GM12878 (cell line): ENCODE results near the gene PPP1CC. TPM values are rescaled to one million over a fixed set of nuclear protein-coding genes. Genes with fewer than 3 reads are reported as not detected.

Experiments used
- ATAC-seq: fragments of 200-7000 bp; cut with Tn5 transposase; 3 replicates; pipeline ENCODE4 v1.9.1; 2020; ENCODE audit warnings: mild to moderate bottlenecking, moderate library complexity
- BruUV-seq: library from RNA; stranded (reverse); fragments of 400-500 nt; replicated peaks from 2 replicates; lab custom pipeline; 2021; lab: Mats Ljungman, UMichigan
- CTCF ChIA-PET: fragments of 300-600 bp; sonication (Branson Sonifier 250); formaldehyde crosslinking; extraction: SDS; loops from one replicate; lab custom pipeline; 2021; ENCODE audit warnings: inconsistent platforms; lab: Yijun Ruan, JAX
- POLR2A ChIA-PET: fragments of 350-600 bp; formaldehyde crosslinking; extraction: SDS; loops from one replicate; lab custom pipeline; 2021; ENCODE audit warnings: inconsistent platforms; lab: Charles Lee
- RAD21 ChIA-PET: fragments of 300-600 bp; sonication (Branson Sonifier 250); formaldehyde crosslinking; loops from one replicate; lab custom pipeline; 2023; ENCODE audit warnings: antibody characterized with exemption; ENCODE audit not compliant: unreplicated experiment; lab: Charles Lee
- SMC1A ChIA-PET: fragments of 300-600 bp; sonication (Branson Sonifier 250); formaldehyde crosslinking; loops from one replicate; lab custom pipeline; 2023; ENCODE audit not compliant: unreplicated experiment, uncharacterized antibody; lab: Charles Lee
- DNase-seq: peaks from one replicate; pipeline ENCODE4 v3.0.0-alpha.2; 2011; ENCODE audit warnings: low read depth, low spot score
- FAIRE-seq: peaks from 3 replicates; lab custom pipeline; 2011; peaks lifted over from hg19 to GRCh38; lab: Jason Lieb, UNC
- H2AFZ ChIP-seq: 2 replicates; pipeline ENCODE4 v1.6.0; 2011; ENCODE audit warnings: low read depth, low read length, control low read depth; ENCODE audit not compliant: control insufficient read depth
- H3K27ac ChIP-seq: 2 replicates; pipeline ENCODE4 v1.5.1; 2011; ENCODE audit warnings: control low read depth; ENCODE audit not compliant: control insufficient read depth, insufficient read depth
- H3K27me3 ChIP-seq, 2 experiments: replicated peaks in 1 of 2; 2 replicates each; pipeline versions ENCODE4 v1.6.0 to v1.6.1; 2011; ENCODE audit warnings: low read length in 1 of 2; ENCODE audit not compliant: control insufficient read depth in 2 of 2, insufficient read depth in 2 of 2
- H3K36me3 ChIP-seq, 2 experiments: 2 replicates each; pipeline ENCODE4 v1.5.1; 2011; ENCODE audit warnings: low read length in 1 of 2; ENCODE audit not compliant: control insufficient read depth in 2 of 2, insufficient read depth in 2 of 2
- H3K4me1 ChIP-seq: 2 replicates; pipeline ENCODE4 v1.6.1; 2011; ENCODE audit warnings: mild to moderate bottlenecking, low read length, moderate library complexity, mixed read lengths; ENCODE audit not compliant: control insufficient read depth, insufficient read depth
- H3K4me2 ChIP-seq: 2 replicates; pipeline ENCODE4 v1.6.0; 2011; ENCODE audit warnings: control low read depth; ENCODE audit not compliant: control insufficient read depth, insufficient read depth
- H3K4me3 ChIP-seq: fragments of 200-600 bp; sonication (generic); 2 replicates; pipeline ENCODE4 v1.5.1; 2016
- H3K79me2 ChIP-seq: 2 replicates; pipeline ENCODE4 v1.6.0; 2011; ENCODE audit warnings: low read length; ENCODE audit not compliant: control insufficient read depth, insufficient read depth
- H3K9ac ChIP-seq: 2 replicates; pipeline ENCODE4 v1.8.0; 2011; ENCODE audit warnings: low read length, control low read depth, mixed read lengths; ENCODE audit not compliant: control insufficient read depth, insufficient read depth
- H3K9me3 ChIP-seq: replicated peaks from 3 replicates; pipeline ENCODE4 v1.5.1; 2011; ENCODE audit warnings: mild to moderate bottlenecking, low read length; ENCODE audit not compliant: control insufficient read depth, insufficient read depth
- H4K20me1 ChIP-seq: 2 replicates; pipeline ENCODE4 v1.6.0; 2011; ENCODE audit not compliant: control insufficient read depth, insufficient read depth
- ATF7 ChIP-seq: fragments of 450-650 bp; IDR thresholded peaks from 2 replicates; pipeline ENCODE4 v1.6.1; 2016; ENCODE audit warnings: low read depth, mild to moderate bottlenecking
- BACH1 ChIP-seq: fragments of 450-650 bp; IDR thresholded peaks from 2 replicates; pipeline ENCODE4 v1.6.1; 2017; ENCODE audit warnings: mild to moderate bottlenecking, borderline replicate concordance
- CBX5 ChIP-seq: sonication (generic); IDR thresholded peaks from 2 replicates; pipeline ENCODE4 v1.6.1; 2016; ENCODE audit warnings: low read depth, moderate library complexity, mild to moderate bottlenecking, inconsistent platforms
- GABPA ChIP-seq: IDR thresholded peaks from 2 replicates; pipeline ENCODE4 v1.6.1; 2014; ENCODE audit warnings: antibody characterized with exemption, low read depth, mild to moderate bottlenecking, inconsistent platforms
- JUNB ChIP-seq: IDR thresholded peaks from 2 replicates; pipeline ENCODE4 v1.6.1; 2016; ENCODE audit warnings: antibody characterized with exemption, mild to moderate bottlenecking
- KAT2A ChIP-seq: conservative IDR thresholded peaks from 2 replicates; pipeline ENCODE4 v1.6.1; 2011; ENCODE audit warnings: low read depth, low read length; ENCODE audit not compliant: control insufficient read depth
- MEF2B ChIP-seq: fragments of 450-650 bp; IDR thresholded peaks from 2 replicates; pipeline ENCODE4 v1.6.1; 2018; ENCODE audit warnings: mild to moderate bottlenecking, moderate library complexity; ENCODE audit not compliant: partially characterized antibody, poor library complexity, severe bottlenecking
- MXI1 ChIP-seq: fragments of 150-350 bp; IDR thresholded peaks from 2 replicates; pipeline ENCODE4 v1.6.1; 2011; ENCODE audit warnings: low read depth, mild to moderate bottlenecking, inconsistent platforms, low read length, improper control_type of control experiment
- SIX5 ChIP-seq: IDR thresholded peaks from 2 replicates; pipeline ENCODE4 v1.6.1; 2011; ENCODE audit warnings: mild to moderate bottlenecking, low read depth, low read length, moderate library complexity; ENCODE audit not compliant: severe bottlenecking
- SRF ChIP-seq, 2 experiments: IDR thresholded peaks; 2 replicates each; pipeline ENCODE4 v1.6.1; 2011; ENCODE audit warnings: low read depth in 2 of 2, low read length in 2 of 2, mild to moderate bottlenecking in 1 of 2, moderate library complexity in 1 of 2
- STAT3 ChIP-seq: IDR thresholded peaks from 2 replicates; pipeline ENCODE4 v1.6.1; 2011; ENCODE audit warnings: low read depth, low read length, improper control_type of control experiment
- SUZ12 ChIP-seq: fragments of 200-600 bp; sonication (generic); IDR thresholded peaks from one replicate; pipeline ENCODE4 v1.6.1; 2018; ENCODE audit warnings: antibody characterized with exemption, mild to moderate bottlenecking; ENCODE audit not compliant: unreplicated experiment
- ZSCAN29 ChIP-seq: fragments of 450-650 bp; IDR thresholded peaks from 2 replicates; pipeline ENCODE4 v1.6.1; 2017; ENCODE audit warnings: mild to moderate bottlenecking, moderate library complexity
- WGBS: methylation state at CpG from one replicate; pipeline ENCODE4 v1.1.6; 2016; ENCODE audit warnings: low lambda C conversion rate; ENCODE audit not compliant: insufficient replicate concordance, insufficient coverage; ENCODE audit errors: missing lambda C conversion rate; 5-methylcytosine and 5-hydroxymethylcytosine counted together
- in situ Hi-C: fragments of 300-500 bp; cut with MboI; formaldehyde crosslinking; loops from 9 replicates; pipeline ENCODE4 v1.14.3; 2018; ENCODE audit warnings: mixed read lengths
- intact Hi-C: fragments of 100-400 bp; cut with micrococcal nuclease; formaldehyde crosslinking; loops from one replicate; pipeline ENCODE4 v1.14.2; 2022; ENCODE audit not compliant: unreplicated experiment
- polyA plus RNA-seq, 11 experiments: library from polyadenylated mRNA; depleted of rRNA in 4 of 11; unstranded in 6 of 11; stranded (reverse) in 5 of 11; fragments of >200 nt; fragmentation: Nextera tagmentation in 4 of 11; fragmentation: Illumina TruSeq in 1 of 11; extraction: Ambion mirVana in 4 of 11; extraction: Trizol in 1 of 11; gene quantifications; 1 replicate in 1 of 11; 2 replicates in 10 of 11; pipeline versions ENCODE4 v1.2.1 to v1.2.3, GENCODE V29; 2011 to 2016; ENCODE audit warnings: inconsistent platforms in 2 of 11, missing spikeins in 2 of 11, low read depth in 1 of 11
- total RNA-seq, 4 experiments: library from RNA; depleted of rRNA in 3 of 4; stranded (reverse); fragments of >200 nt in 3 of 4; fragmentation: Illumina TruSeq in 1 of 4; extraction: Trizol in 1 of 4; gene quantifications; 2 replicates each; pipeline versions ENCODE4 v1.2.1 to v1.2.3, GENCODE V29; 2013 to 2021
- TF ChIP-seq, protein P1 (sequence below): fragments of 450-650 bp; IDR thresholded peaks from 2 replicates; pipeline ENCODE4 v1.6.1; 2018; ENCODE audit warnings: mild to moderate bottlenecking, low read depth, moderate library complexity; ENCODE audit not compliant: partially characterized antibody
- TF ChIP-seq, protein P2 (sequence below): IDR thresholded peaks from 2 replicates; pipeline ENCODE4 v1.6.1; 2011; ENCODE audit warnings: low read depth, low read length, improper control_type of control experiment, borderline replicate concordance
- TF ChIP-seq, protein P3 (sequence below): fragments of 450-650 bp; IDR thresholded peaks from 2 replicates; pipeline ENCODE4 v1.6.1; 2017; ENCODE audit warnings: antibody characterized with exemption, mild to moderate bottlenecking, moderate library complexity

Gene PPP1CC
- total and polyA plus RNA-seq, 10 of the 15 experiments (the other 5 are each of a cell fraction or from before 2014, with no cell fraction given): 64.4 to 279 (median 157) TPM

DNA sequence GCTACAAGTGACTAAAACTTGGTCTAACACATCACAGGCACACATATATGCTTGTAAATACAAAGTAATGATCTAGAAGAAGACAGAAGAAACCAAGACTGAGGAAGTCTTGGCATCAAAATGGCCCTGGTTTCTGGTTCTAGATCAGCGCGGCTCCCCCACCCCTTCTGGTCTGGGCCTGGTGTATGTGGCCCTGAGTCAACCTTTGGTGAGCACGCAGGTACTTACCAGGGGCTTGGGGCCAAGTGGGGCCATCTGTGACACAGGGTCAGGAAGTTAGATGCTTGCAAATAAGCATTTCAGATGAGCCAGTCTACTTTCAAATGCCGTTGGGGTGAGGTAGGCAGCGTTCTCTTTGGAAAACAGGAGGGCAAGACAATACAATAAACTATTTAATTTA lies 40.6 kb downstream of the PPP1CC start:
- CTCF ChIA-PET: interaction anchor here (0.6 to 2.5 kb wide), 6 partner anchors 34 to 125 kb away, joined by 3 to 10 read pairs (median 6); no protein-coding TSS in a partner anchor
- WGBS: 69% methylated on average over 5 of the region's 5 CpGs
- TF ChIP-seq STAT3 (no peak), ZSCAN29 (no peak), CBX5 (no peak), BACH1 (no peak), MXI1 (no peak), KAT2A (no peak), JUNB (no peak), SRF (IDR thresholded peaks at IDR 0.05; ENCODE audit: low read depth in 2 of 2, low read length in 2 of 2) (no peak), GABPA (no peak), SIX5 (no peak), MEF2B (no peak), ATF7 (no peak), SUZ12 (no peak)
- TF ChIP-seq, protein P1, sequence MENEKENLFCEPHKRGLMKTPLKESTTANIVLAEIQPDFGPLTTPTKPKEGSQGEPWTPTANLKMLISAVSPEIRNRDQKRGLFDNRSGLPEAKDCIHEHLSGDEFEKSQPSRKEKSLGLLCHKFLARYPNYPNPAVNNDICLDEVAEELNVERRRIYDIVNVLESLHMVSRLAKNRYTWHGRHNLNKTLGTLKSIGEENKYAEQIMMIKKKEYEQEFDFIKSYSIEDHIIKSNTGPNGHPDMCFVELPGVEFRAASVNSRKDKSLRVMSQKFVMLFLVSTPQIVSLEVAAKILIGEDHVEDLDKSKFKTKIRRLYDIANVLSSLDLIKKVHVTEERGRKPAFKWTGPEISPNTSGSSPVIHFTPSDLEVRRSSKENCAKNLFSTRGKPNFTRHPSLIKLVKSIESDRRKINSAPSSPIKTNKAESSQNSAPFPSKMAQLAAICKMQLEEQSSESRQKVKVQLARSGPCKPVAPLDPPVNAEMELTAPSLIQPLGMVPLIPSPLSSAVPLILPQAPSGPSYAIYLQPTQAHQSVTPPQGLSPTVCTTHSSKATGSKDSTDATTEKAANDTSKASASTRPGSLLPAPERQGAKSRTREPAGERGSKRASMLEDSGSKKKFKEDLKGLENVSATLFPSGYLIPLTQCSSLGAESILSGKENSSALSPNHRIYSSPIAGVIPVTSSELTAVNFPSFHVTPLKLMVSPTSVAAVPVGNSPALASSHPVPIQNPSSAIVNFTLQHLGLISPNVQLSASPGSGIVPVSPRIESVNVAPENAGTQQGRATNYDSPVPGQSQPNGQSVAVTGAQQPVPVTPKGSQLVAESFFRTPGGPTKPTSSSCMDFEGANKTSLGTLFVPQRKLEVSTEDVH: no peak
- TF ChIP-seq, protein P2, sequence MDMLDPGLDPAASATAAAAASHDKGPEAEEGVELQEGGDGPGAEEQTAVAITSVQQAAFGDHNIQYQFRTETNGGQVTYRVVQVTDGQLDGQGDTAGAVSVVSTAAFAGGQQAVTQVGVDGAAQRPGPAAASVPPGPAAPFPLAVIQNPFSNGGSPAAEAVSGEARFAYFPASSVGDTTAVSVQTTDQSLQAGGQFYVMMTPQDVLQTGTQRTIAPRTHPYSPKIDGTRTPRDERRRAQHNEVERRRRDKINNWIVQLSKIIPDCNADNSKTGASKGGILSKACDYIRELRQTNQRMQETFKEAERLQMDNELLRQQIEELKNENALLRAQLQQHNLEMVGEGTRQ: no peak
- TF ChIP-seq, protein P3, sequence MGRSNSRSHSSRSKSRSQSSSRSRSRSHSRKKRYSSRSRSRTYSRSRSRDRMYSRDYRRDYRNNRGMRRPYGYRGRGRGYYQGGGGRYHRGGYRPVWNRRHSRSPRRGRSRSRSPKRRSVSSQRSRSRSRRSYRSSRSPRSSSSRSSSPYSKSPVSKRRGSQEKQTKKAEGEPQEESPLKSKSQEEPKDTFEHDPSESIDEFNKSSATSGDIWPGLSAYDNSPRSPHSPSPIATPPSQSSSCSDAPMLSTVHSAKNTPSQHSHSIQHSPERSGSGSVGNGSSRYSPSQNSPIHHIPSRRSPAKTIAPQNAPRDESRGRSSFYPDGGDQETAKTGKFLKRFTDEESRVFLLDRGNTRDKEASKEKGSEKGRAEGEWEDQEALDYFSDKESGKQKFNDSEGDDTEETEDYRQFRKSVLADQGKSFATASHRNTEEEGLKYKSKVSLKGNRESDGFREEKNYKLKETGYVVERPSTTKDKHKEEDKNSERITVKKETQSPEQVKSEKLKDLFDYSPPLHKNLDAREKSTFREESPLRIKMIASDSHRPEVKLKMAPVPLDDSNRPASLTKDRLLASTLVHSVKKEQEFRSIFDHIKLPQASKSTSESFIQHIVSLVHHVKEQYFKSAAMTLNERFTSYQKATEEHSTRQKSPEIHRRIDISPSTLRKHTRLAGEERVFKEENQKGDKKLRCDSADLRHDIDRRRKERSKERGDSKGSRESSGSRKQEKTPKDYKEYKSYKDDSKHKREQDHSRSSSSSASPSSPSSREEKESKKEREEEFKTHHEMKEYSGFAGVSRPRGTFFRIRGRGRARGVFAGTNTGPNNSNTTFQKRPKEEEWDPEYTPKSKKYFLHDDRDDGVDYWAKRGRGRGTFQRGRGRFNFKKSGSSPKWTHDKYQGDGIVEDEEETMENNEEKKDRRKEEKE: no peak
- ATAC-seq (no peak), DNase-seq (no peak), FAIRE-seq (no peak)
- SMC1A ChIA-PET: interaction anchor here (0.7 to 1.5 kb wide), 4 partner anchors 74 to 102 kb away, joined by 3 to 4 read pairs (median 4); no protein-coding TSS in a partner anchor
- Histone ChIP-seq H3K9ac (no peak overlapping the region), H3K79me2 (no peaks in the 10 kb centered on the region), H3K4me2 (no peak overlapping the region), H3K9me3 (no peaks in the 10 kb centered on the region), H3K27ac (no peak overlapping the region), H3K27me3 (no peaks in the 10 kb centered on the region), H2AFZ (no peak overlapping the region), H4K20me1 (no peaks in the 10 kb centered on the region), H3K4me3 (no peak overlapping the region), H3K4me1 (peaks cover 15% of the 10 kb centered on the region), H3K36me3 (no peaks in the 10 kb centered on the region)
- RAD21 ChIA-PET: interaction anchor here (1.2 kb wide), 1 partner anchor 83 kb away, joined by 5 read pairs; no protein-coding TSS in a partner anchor
- in situ Hi-C loops (loop anchor here (5.0 kb wide), 1 partner anchor 125 kb away; no protein-coding TSS in a partner anchor), intact Hi-C loops (no loop called here)
- POLR2A ChIA-PET: no interaction called here
- BruUV-seq: no TSS peak
